Activated CD8-positive, alpha-beta memory T cell treated with anti-CD3 and anti-CD28 coated beads, Interleukin-2, amount 50 U/mL, for 1 hour (primary cell): Measurements from ENCODE around the gene UBL7.
"Not testable (repeated sequence)": the region's sequence is repeated elsewhere in the genome, so short reads cannot be mapped to it uniquely, and the experiment has no call there.

ENCODE experiments used
- DNase-seq: peaks from one replicate; pipeline ENCODE4 v3.0.0-alpha.2; 2020; ENCODE audit errors: extremely low read depth

UBL7 gene

DNA sequence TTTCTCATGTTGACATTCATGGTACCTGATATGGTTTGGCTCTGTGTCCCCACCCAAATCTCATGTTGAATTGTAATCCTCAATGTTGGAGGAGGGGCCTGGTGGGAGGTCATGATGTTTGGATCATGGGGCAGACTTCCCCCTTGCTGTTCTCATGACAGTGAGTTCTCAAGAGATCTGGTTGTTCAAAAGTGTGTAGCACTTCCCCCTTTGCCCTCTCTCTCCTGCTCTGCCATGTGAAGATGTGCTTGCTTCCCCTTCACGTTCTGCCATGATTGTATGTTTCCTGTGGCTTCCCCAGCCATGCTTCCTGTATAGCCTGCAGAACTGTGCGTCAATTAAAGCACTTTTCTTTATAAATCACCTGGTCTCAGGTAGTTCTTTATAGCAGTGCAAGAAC lies 3.3 kb upstream of the UBL7 start:
- no peak for DNase-seq

DNA sequence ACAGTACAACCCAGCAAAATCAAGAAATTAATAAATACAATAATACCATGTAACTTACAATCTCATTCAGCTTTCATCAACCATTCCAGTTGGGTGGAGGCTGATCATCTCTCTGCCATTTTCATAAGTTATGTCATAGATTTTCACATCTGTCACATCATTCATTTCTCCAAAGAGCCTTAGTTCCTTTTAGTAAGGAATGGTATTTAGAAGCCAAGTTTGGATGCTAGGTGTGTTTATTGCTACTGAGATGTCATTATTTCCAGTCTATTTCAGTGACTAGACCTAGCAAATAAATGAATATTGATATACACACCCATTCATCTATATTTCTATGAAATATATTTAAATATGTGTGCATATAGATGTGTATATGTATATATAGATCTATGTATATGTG lies 2.7 kb upstream of the UBL7 start:
- DNase-seq: no peak

DNA sequence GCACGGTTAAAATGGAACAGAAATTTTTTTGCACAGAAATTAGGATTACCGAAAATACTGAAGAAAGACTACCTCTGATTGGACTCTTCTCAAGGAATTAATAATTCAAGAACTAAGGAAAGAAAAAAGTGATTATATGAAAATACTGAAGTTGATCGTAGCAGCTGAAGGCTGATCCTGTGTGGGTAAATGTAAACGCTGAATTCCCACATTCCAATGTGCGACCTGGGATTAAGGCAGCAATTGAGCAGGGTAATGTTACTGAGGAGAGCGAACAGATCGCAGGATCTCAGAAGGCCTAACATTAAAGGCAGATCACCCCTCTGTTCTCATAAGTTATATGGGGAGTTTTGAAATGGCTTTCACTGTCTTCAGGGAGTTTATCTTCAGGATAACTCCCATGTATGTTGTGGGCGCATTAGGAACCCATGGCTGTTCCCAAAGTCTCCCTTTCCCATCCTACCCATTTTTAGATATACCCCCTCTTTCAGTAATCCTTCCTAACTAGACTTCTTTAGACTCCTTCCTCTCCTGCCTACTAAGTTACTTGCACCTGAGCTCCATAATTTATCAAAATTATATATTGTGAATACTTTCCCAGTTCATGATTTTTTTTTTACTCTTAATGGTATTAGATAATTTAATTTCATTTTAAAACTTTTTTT lies 1.0 kb upstream of the UBL7 start:
- no peak for DNase-seq

DNA sequence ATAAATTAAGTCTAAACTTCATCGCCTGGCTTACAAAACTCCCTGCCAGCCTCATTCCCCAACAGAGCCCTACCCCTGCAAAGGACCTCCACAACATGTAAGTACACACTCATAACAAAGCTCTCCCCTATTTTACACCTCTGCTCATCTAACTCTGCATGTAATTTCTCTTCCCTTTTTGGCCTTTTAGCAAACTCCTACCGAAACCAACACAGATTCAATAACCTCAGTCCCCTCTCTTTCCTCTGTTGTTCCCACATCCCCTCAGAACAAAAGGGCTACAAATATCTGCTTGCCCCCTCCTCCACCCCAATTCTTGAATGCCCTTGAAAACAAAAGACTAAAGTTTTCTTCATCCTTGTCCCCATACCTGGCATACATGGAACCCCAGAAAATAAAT lies 662 bp downstream of the UBL7 start:
- DNase-seq: no peak

GRCh38 chr15:74459798-74460197 lies 1.2 kb downstream of the UBL7 start:
- not testable (repeated sequence) for DNase-seq

GRCh38 chr15:74458473-74458872 lies 2.5 kb downstream of the UBL7 start:
- DNase-seq: no peak

DNA sequence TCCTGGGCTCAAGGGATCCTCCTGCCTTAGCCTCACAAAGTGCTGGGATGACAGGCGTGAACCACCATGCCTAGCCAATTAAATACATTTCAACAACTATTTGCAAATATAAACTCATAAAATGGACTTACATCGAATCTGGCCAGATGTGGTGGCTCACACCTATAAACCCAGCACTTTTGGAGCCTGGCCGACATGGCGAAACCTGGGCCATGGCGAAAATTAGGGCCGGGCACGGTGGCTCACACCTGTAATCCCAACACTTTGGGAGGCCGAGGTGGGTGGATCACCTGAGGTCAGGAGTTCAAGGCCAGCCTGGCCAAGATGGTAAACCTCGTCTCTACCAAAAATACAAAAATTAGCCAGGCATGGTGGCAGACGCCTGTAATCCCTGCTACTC lies 3.9 kb downstream of the UBL7 start:
- DNase-seq: not testable (repeated sequence)

DNA sequence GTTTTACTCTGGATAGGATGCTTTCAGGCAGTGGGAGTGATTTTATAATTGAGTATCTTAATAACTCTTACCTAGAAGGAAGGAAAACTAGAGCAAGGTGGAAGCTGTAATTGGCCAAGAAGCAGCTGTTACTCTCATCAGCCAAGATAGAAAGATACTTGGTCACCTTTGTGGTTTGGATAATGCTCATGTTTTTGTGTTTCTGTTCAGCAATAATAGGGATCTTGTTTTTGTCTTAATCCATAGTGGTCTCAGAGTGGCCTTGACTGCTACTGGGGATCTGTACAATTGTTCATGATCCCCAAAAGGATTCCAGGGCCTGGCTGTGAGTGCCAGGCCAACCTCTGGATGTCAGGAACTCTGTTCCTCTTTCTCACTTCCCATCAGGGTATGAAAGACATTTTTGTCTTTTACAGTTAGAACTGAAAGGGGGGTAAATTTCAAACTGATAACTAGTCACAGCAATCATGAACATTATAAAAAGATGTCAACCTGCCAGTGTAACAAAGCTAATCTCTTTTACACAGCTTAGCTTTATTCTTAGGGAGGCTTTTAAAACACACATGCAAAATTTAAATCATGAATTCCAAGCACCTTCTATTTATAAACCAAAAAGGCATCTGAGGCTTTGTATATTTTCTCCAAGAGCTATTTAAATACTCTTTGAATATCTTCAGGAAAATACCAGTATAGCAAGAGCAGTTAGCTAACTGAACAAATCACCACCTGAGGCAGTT lies 6.0 kb downstream of the UBL7 start:
- DNase-seq: no peak

- no peak for DNase-seq
Observed at GRCh38 chr15:74453925-74454763, 6.8 kb downstream of the UBL7 start.

GRCh38 chr15:74451861-74452835 lies 8.8 kb downstream of the UBL7 start:
- DNase-seq: no peak

- no peak for DNase-seq
Observed at GRCh38 chr15:74451322-74451721, 9.6 kb downstream of the UBL7 start.

GRCh38 chr15:74449643-74450205 lies 11.2 kb downstream of the UBL7 start:
- DNase-seq: no peak

DNA sequence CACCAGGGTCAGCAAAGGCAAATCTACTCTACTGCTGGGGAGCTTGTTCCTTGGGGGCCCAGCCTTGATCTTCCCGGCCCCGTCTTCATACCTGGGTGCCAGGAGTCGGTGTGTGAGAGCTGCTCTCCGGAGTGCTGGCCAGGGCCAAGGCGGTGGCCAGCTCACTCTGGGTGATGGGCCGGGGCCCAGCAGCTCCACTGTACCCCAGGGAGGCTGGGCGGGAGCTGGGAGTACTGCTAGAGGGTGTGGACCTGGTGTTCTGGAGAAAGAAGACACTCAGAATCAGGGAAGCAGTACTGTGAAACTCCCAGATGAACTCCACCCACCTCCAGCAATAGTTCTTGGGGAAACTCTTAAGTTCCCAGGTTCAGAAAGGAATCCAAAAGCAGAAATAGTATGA lies 11.9 kb downstream of the UBL7 start:
- DNase-seq: no peak

DNA sequence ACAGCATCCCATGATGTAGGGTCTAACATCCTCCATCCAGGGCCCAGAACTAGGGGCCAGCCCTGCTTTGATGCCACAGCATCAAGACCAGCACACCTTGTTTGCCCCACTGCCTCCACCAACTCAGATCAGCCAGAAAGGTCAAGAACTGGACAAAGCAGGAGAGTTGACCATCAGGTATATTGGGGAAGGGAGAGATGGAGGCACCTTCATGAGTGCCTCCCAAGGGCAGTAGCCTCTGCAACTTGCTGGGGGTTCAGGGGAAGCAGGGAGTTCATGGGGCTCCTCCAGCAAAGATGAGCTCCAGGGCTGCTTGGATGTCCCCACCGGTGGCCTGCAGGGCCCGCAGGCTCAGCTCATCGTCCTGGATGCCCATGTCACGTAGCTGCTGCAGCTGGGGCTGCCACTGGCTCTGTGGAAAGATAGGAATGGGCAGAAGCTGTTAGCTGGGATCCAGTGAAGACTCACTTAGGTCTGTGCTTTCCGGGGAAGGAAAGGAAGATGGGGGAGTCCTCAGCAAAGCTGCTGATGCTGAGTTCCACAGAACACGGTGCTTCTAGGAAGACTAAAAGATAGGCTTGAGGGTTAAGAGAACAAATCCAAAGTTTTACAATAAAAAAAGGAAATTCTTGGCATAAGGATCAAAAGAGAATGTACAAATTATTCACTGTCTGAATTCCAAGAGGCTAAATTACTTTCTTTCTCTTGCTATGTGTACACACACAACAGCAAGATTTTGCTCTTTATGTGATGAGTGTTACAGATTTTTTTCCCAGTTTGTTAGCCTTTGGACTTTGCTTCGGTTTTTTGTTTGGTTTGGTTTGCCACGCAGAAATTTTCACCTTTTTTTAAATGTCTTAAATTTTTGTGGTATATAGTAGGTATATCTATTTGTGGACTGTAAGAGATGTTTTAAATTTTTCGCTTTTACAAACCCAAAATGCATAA lies 14.9 kb downstream of the UBL7 start:
- DNase-seq: no peak

DNA sequence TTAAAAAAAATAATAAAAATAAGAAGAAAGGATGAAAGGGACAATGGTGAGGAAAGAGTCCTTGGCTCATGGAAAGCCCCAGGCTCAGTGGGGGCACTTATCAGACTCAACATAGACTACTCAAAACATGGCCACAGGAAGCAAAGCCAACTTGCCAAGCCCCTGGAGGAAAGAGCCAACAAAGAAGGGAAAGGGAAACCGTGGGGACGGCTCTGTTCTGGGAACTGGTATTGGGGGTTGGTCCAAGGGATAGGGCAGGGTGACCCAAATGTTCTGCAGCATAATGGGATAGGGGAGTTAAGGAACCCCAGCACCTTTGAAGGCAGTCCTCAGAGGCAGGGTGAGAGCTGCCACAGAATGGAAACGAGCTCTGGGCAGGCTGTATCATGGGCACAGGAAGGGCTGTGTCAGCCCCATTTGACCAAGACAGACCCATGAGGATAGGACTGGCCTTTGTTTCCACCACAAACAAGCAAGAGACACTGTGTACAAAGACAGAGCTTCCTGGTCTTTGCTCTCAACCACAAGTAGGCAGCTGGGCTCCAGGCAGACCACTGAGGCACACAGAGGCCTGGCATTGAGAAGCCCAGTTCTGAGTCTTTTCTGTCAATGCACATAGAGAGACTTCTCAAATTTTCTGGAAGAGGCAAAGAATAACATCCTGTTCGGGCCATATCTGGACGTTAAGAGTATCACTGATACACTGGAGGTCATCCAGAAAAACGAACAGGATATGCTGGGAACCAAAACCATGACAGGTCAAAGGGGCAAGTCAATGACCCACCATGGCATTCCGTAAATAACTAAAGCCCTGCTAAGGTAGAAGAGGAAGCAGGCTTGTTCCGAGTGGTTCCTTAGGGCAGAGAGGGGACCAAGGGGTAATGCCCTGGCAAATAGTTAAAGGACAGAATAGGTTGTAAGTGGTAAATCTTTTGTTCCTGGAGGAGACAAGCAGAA lies 16.6 kb downstream of the UBL7 start:
- no peak for DNase-seq

DNA sequence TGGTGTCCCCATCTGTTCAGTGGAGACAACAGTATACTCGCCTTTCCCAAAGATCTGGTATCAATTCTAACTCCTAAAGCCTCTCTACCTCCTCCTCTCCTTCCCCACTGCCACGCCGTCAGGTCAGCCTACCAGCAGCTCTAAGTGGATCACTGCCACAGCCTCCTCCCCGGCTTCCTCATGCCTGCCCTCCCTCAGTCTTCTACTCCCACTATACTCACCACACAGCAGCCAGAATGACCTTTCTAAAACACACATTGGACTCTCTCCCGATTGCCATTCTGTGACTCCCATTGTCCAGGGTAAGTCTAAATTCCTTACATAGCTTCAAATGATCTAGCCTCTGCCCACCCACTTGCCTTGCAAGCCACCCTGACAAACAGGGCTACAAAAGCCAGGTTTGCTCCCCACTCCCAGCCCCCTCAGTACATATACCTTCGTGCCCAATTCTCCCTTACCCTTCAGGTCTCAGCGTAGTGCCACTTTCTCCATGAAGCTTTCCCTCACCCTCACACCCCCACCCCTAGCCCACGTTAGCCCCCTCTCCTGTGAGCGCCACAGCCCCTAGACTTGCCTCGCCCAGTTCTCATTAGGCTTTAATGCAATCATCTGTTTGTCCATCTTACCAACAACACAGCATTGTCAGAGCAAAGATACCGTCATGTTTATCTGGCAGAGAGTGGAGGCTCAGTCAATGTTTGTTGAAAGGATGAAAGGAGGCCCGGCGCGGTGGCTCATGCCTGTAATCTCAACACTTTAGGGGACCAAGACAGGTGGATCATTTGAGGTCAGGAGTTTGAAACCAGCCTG lies 17.7 kb downstream of the UBL7 start:
- no peak for DNase-seq

DNA sequence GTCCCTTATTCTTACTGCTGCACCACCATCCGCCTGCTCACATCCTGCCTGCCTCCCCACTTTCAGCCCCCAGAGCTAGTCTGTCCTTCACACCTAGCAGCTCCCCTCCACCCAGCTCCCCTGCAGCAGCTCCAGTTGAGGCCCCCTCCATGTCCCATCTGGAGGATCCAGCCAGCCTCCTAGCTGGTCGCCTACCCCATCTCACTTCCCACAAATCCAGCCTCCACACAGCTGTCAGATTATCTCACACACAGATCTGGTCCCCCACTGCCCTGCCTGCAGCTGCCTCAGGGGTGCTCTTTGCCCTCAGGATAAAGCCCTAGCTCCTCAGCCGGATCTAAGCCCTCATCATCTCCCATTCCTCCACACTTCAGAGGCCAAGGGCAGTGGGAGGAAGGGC lies 18.4 kb downstream of the UBL7 start:
- no peak for DNase-seq

DNA sequence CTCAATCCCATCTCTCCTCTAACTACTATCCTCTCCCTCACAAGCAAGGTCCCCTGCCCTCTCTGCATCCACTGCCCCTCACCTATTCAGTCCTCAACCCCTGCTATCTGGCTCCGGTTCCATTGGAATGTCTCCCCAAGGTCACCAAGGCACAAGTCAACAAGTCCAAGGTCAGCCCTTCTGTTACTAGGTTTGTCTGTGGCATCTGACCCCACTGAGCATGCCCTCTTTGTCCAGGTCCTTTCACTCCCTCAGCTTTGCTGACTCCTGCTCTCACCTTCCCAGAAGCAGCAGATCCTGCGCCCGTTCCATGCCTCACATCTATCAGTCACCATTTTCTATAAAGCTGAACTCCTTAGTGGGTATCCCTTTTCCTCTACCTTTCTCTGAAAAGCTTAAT lies 18.9 kb downstream of the UBL7 start:
- no peak for DNase-seq
